Hematopoietic multipotent progenitor cell (in vitro differentiated cells): ENCODE measurements around the gene DMAC2L. TPM values are rescaled to one million over a fixed set of nuclear protein-coding genes. Genes with fewer than 3 reads are reported as not detected.

Source experiments
- small RNA-seq: library from RNA; depleted of rRNA; stranded (forward); fragments of <200 nt; gene quantifications from one replicate; pipeline ENCODE3, GENCODE V24; 2012
- total RNA-seq: library from RNA; depleted of rRNA; stranded (reverse); fragments of >200 nt; gene quantifications from one replicate; pipeline ENCODE4 v1.2.3, GENCODE V29; 2012

The DMAC2L gene
- total RNA-seq, 1 donor, result 16.7 TPM

Small RNA genes within 50 kb of the gene (small RNA-seq; reads per million reads assigned to genes)
- gene MIR4504, result not detected

Other genes with a start within 250 kb of the DMAC2L start
- 5.9 TPM for gene VCPKMT, start 195.8 kb upstream of the DMAC2L start, total RNA-seq
- gene SOS2, start 80.7 kb upstream of the DMAC2L start, total RNA-seq, result 9.7 TPM
- 4.0 TPM for gene L2HGDH, start 95 bp upstream of the DMAC2L start, total RNA-seq
- gene CDKL1, start 84.6 kb downstream of the DMAC2L start, total RNA-seq, result 6.5 TPM
- 64.4 TPM for gene MAP4K5, start 220.2 kb downstream of the DMAC2L start, total RNA-seq
- 11.0 TPM for gene ATL1, start 247.8 kb downstream of the DMAC2L start, total RNA-seq